Measurements from ENCODE around the gene MLXIP.
"Not testable (repeated sequence)": the region's sequence is repeated elsewhere in the genome, so short reads cannot be mapped to it uniquely, and the experiment has no call there.

Gene MLXIP

DNA sequence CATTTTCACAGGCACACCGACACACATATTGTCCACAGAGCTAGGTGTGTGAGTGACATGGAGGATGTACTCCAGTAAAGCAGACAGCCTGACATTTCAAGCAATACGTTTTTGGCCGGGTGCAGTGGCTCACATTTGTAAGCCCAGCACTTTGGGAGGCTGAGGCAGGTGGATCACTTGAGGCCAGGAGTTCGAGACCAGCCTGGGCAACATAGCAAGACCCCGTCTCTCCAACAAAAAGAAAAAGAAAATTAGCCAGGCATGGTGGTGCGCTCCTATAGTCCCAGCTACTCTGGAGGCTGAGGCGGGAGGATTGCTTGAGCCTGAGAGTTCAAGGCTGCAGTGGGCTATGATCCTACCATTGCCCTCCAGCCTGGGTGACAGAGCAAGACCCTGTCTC lies 22.1 kb upstream of the MLXIP start:
- not testable (repeated sequence) for DNase-seq

DNA sequence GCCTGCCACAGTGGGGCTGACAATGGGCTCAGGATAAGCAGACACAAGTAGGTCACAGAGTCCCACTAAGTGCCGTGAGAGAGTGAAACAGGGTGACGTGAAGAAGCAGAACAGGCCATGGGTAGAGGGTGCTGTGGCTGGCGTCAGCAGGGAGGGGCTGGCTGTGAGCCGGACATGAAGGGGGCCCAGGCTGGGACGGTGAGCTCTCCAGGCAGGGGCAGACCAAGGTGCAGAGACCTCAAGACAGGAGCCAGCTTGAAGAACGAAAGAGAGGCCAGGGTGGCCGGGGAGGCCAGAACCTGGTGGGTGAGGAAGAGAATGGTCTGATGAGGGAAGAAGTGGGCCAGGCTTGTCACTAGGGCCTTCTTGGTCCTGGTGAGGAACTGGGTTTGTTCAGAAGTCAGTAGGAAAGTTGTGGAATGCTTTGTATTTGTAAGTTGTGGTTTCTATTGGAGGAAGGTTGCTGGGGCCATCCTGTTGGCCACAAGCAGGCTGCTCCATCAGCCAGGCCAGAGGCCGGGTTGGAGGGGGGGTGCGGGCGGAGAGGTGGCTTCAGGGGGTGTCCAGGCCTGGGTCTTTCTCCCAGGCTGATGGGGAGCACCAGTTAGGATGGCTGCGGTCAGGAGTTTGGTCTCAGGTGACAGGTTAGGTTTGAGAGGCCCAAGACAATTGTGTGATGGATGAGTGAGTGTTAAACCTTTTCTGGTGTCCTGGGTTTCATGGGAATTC lies 21.4 kb upstream of the MLXIP start:
- DNase-seq = no peak

GRCh38 chr12:122057769-122058168 lies 20.8 kb upstream of the MLXIP start:
- DNase-seq = no peak

DNA sequence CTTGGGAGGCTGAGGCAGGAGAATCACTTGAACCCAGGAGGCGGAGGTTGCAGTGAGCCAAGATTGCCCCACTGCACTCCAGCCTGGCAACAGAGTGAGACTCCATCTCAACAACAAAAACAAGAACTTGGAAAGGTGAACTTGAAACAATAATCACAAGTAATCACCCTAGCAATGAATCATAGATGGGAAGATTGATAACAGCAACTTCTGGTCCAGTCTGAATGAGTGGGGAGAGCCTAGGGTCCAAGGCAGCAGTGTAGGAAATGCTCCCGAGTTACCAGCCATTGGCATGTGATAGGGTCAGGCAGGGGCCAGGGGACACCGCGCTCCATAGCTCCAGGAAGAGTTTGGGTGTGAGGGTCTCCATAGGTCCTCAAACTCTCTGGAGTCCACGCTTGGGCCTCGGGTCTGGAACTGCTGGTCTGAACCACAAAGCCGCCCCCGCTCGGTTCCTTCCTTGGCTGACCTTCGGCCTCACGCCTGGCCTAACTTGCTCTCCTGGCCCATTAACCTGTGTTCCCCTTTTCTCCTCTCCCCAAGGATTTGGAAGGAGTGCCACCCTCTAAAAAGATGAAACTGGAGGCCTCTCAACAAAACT lies 19.9 kb upstream of the MLXIP start:
- no peak for DNase-seq

GRCh38 chr12:122059203-122059960 lies 19.2 kb upstream of the MLXIP start:
- DNase-seq = no peak

GRCh38 chr12:122060081-122060501 lies 18.5 kb upstream of the MLXIP start:
- DNase-seq = no peak

DNA sequence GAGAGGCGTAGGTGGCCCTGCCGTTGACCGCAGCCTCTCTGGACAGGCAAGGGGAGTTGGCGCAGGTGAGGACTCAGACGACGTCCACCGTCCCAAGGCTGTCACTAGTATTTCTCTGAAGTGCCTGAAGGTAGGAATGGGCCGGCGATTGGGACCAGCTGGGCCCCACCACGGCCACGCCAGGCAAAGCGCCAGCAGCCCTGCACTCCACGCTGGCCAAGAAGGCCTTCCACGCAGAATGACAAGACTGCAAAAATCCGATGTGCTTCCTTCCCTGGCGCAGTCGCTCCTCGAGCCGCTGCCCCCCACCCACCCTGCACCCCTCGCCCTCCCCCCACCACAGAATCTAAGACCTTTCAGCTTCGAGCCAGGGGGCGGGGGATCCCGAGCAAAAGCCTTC lies 17.3 kb upstream of the MLXIP start:
- DNase-seq = no peak

DNA sequence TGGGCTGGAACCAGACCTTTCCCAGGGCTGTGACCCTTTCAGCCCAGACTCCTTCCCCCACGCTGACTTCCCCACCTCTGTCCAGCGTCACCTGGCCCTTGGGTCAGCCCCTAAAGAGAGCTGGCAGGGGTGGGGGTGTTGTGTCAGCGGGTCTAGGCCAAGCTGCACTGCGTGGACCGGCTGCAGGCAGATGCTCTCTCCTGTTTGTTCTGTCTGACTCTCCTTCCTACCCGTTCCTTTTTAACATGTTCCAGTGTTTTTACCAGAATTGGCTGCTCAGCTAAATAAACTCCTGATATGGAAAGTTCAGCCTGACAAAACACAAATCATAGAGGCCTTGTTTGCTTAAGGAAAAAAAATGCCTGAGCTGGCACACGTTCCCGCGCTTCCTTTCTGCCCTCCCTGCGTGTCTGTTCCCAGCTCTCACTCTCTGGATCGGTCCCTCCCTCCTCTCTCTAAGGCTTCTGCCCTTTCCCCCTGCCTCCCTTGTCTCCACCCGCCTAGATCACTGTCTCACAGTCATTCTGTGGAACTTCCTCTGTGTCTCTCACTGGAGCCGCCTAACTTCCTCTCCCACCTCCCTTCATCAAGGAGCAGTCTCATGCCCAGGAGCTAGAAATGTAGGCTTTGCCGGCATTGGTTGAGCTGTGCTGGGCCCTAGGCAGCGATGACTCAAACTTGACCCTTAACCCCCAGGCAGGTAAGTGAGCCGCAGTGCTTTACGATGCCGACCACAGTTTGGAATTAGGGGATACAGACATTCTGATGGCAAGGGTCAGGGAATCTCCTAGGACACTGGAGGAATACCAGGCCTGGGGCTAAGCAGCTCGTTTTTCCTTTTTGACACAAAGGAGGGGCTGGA lies 15.5 kb upstream of the MLXIP start:
- no peak for DNase-seq

DNA sequence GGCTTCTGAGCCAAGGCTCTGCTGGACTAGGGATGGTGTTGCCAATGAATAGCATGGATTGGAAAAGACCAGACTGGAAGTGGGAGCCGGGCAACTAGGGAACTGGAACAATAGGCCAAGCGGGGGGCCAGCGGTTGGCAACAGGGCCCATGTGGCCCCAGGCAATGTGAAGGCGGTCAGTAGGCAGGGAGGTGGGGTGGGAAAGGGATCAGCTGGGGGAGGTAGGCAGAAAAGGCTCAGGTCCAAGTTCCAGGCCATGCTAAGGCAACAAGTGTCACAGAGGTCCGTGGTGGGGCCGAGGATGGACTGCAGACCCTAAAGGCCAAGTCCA lies 14.9 kb upstream of the MLXIP start:
- DNase-seq = no peak

DNA sequence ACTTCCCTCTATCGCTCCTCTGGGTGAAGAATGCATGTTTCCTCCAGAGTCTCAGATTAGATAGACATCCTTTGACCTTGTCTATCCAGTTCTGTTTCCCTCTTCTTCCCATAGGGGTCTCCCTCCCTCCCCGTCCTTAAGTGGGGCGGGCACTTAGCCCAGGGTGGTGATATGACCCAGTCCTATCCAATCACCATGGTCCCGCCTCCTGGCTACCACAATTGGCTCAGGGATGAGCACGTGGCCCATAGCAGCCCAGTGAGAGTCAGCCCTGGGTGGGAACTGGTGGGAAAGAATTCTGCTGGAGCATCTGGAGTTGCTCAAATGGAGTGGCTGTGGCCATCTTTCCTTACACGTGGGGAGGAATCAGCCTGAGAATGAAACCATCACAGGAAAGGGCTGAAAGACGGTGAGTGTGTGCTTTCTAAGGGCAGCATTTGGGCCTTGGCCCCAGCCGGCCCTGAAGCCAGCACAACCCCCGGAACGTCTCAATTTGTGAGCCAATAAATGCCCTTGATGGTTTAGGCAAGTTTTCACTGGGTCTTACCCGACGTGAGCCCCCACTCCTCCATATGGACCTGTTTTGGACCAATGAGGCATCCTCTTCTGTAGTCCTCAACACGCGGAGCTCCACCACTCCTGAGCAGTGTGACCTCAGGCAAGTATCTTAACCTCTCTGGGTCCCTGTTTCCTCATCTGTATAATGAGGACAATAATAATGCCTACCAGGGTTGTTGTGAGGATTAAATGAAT lies 14.4 kb upstream of the MLXIP start:
- no peak for DNase-seq

DNA sequence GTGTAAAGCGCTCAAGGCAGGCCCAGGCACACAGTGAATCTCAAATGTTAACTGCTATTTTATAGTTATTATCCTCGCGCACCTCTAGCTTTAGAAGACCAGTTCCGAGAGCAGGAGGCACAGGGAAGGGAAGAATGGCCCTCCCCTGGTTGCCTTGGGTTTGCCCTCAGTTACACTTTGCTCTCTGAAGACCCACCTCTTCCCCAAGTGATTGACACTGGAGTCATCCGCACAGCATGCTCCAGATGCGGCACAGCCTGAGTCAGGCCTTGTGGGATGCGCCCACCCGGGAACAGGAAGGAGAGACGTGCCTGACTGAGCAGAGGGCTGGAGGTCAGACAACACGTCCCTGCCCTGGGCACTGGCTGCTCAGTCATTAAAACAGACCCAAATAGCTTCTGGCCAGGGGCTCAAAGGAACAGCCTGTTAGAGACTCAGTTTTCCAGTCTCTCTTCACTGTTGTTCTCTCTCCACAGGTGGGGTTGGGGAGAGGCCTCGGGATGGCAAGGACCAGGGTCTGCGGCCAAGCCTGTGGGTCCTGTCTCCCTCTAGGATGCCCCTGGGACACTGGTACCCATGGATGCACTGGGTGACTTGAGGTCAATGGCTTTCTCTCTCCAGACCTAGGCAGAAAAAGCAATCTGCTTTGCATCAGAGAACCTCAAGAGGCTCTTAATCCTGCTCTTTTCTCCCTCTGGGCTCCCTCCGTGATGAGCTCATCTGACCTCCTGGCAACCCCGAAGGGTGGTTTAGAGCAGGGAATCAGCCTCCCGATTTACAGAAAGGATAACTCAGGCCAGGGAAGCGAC lies 13.6 kb upstream of the MLXIP start:
- DNase-seq = no peak

GRCh38 chr12:122067548-122067947 lies 11.0 kb upstream of the MLXIP start:
- DNase-seq = no peak

DNA sequence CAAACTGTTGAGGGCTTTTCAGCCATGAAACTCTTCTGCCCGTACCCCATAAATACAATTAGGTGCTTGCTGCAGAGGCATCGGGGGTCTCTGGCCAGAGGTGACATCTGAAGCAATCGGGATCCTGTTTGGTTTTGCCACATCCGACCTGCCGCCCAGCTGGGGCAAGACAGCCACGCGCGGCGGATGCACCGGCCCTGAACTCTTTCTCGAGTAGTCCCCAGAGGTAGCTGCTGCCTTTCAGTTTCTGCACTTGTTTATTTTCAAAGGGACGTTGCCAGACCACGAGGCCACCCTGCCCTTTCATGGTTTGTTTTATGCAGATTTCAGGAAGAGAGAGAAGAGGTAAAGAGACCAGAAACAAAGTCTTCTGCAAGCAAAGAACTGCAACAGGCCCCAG lies 10.6 kb upstream of the MLXIP start:
- peak; percentile 18 for DNase-seq

DNA sequence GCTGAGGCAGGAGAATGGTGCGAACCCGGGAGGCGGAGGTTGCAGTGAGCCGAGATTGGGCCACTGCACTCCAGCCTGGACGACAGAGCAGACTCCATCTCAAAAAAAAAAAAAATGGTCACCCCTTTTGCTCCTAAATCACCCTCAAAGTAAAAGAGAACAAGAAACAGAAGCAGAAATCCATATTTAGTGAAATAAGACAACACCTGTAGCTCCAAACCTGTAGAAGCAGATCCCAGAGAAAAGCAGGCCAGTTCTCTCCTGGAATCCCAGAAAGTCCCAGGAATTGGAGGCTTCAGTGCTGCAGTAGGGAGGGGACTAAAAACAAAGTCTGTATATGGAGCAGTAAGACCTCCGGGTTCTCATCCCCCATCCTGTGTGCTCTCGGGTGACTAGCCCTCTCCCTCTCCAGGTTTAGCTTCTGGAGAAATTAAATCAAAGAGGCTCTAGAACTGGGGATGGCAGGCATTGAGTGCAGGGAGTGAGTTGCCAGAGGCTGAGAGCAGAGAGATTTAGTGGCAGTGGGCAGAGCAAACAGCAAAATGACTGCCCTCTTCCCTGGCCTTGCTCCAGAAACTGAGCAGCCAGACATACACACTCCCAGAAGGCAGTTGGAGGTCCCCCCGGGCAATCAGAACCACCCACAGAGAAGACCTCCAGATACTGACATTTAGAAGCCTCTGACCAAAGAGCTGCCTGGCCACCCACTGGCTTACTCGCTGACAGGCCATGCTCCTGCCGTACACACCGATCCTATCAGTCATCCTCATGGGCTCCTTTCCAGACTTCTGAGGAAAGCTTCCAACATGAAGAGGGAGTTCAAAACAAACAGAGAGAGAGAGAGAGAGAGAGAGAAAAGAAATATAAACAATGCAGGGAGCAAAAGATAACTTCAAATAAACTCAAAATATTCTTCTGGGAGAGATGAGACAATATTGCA lies 6.3 kb upstream of the MLXIP start:
- no peak for DNase-seq

- DNase-seq = no peak
Measured at GRCh38 chr12:122073815-122074214, 4.7 kb upstream of the MLXIP start.

DNA sequence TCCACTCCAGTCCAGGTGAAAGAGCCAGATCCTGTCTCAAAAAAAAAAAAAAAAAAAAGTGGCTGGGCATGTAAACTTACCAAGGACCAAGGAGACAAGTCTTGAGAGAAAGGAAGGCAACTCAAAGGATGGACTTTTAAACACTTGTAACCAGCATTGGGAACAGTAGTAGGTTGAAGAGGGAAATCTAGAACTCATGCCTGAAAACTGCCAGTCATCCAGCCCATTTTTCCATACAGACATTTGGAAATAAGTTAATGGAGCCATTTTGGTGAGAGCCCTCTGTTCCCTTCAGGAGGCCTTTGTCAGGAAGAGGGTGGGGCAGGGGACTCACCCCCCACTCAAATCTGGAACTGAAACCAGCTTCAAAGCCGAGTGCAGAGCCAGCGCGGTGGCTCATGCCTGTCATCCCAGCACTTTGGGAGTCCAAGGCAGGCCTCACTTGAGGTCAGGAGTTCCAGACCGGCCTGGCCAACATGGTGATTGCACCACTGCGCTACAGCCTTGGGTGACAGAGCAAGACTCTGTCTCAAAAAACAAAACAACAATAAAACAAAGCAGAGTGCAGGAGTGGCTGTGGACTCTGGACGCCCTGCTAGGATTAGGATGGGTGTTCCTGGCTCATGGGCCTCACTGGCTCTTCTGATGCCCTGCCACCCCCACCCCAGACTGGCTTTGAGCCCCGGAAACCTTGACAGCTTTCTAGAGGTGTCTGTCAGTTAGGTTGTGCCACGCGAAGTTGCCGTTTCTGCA lies 1.6 kb upstream of the MLXIP start:
- DNase-seq = no peak

- no peak for DNase-seq
Measured at GRCh38 chr12:122079033-122079531, 526 bp downstream of the MLXIP start.

GRCh38 chr12:122079532-122080081 lies 1.1 kb downstream of the MLXIP start:
- no peak for DNase-seq

Data from CD4-positive, alpha-beta T cell treated with Interleukin-4 for 4 hours (primary cell).